Stomach (tissue), 9 donors: Measurements from ENCODE around the gene SERPINA4. TPM values are rescaled to one million over a fixed set of nuclear protein-coding genes. Genes with fewer than 3 reads are reported as not detected.

Experiments
- DNase-seq, 2 donors: peaks; one replicate each; pipeline versions ENCODE4 v3.0.0 to v3.0.0-alpha.2; 2013 to 2019
- H3K27ac ChIP-seq, 5 donors: fragments of 200-600 bp in 4 of 5; sonication (generic) in 4 of 5; one replicate each; pipeline ENCODE4 v1.5.1; 2013 to 2019; ENCODE audit warnings: mild to moderate bottlenecking in 1 of 5, moderate library complexity in 1 of 5
- H3K27me3 ChIP-seq, 3 donors: fragments of 200-600 bp; sonication (generic); one replicate each; pipeline ENCODE4 v1.5.1; 2017 to 2019; ENCODE audit warnings: mixed run types in 1 of 3
- H3K36me3 ChIP-seq, 4 donors: fragments of 200-600 bp; sonication (generic); 1 replicate in 3 of 4; 2 replicates in 1 of 4; pipeline ENCODE4 v1.5.1; 2016 to 2019
- H3K4me1 ChIP-seq, 4 donors: fragments of 200-600 bp; sonication (generic); one replicate each; pipeline ENCODE4 v1.5.1; 2016 to 2019
- H3K4me3 ChIP-seq, 4 donors: fragments of 200-600 bp; sonication (generic) in 3 of 4; one replicate each; pipeline ENCODE4 v1.5.1; 2016 to 2019; ENCODE audit warnings: mild to moderate bottlenecking in 1 of 4
- H3K9me3 ChIP-seq, 4 donors: fragments of 200-600 bp; sonication (generic); one replicate each; pipeline ENCODE4 v1.5.1; 2016 to 2019
- EP300 ChIP-seq: sonication (generic); formaldehyde crosslinking; IDR thresholded peaks from one replicate; pipeline ENCODE4 v1.6.1; 2017; ENCODE audit warnings: antibody characterized with exemption
- POLR2A ChIP-seq, 4 donors: fragments of 450-650 bp; IDR thresholded peaks; one replicate each; pipeline ENCODE4 v1.6.1; 2016; ENCODE audit warnings: antibody characterized with exemption in 4 of 4, control low read depth in 2 of 4, mild to moderate bottlenecking in 1 of 4, moderate library complexity in 1 of 4
- POLR2AphosphoS5 ChIP-seq, 3 donors: sonication (generic); formaldehyde crosslinking; IDR thresholded peaks; one replicate each; pipeline ENCODE4 v1.6.1; 2016; ENCODE audit warnings: antibody characterized with exemption in 3 of 3
- WGBS, 5 donors: extraction: QIAGEN DNeasy Blood & Tissue Kit in 3 of 5; methylation state at CpG; one replicate each; pipeline versions ENCODE4 v1.1.5 to v1.1.7; 2013 to 2018; 5-methylcytosine and 5-hydroxymethylcytosine counted together
- intact Hi-C: fragments of 100-400 bp; cut with DNase I; formaldehyde crosslinking; loops from one replicate; pipeline ENCODE4 v1.15.1; 2023; ENCODE audit warnings: low total_unique reads
- polyA plus RNA-seq, 3 donors: library from polyadenylated mRNA; stranded (reverse); fragments of 200-250 nt; gene quantifications; one replicate each; pipeline ENCODE4 v1.2.3, GENCODE V29; 2013
- total RNA-seq, 5 donors: library from RNA; depleted of rRNA; stranded (reverse); fragments of >200 nt; gene quantifications; one replicate each; pipeline versions ENCODE4 v1.1.0 to v1.2.3, GENCODE V29; 2014 to 2016
- TF ChIP-seq, protein P1 (sequence below), 7 experiments: fragments of 450-650 bp in 4 of 7; fragments of 200-600 bp in 3 of 7; sonication (generic) in 3 of 7; IDR thresholded peaks; one replicate each; pipeline ENCODE4 v1.5.1; 2016 to 2019; ENCODE audit warnings: antibody characterized with exemption in 7 of 7, control low read depth in 2 of 7, mild to moderate bottlenecking in 1 of 7
- donor health status: healthy with polysubstance abuse.
- donor health status: Bipolar disorder and iron deficiency.
- donor health status: healthy.

SERPINA4 gene
- total and polyA plus RNA-seq, 8 donors: 4.7 to 27.5 (median 14.2) TPM; not detected in 2

DNA sequence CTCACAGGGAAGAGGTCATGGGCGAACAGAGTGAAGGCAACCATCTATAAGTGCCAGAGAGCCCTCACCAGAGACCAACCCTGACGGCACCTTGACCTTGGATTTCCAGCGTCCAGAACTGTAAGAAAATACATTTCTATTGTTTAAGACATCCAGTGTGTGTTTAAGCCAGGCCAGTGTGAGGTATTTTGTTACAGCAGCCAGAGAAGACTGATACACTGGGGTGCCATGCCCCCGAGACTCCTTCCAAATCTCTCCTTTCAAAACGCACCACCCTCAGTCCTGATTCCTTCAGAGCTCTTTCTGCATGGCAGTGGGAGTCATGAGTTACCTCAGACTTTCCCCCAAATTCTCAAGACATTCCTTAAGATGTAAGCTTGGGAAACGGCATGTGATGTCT lies 17.5 kb downstream of the SERPINA4 start:
- 81 to 90% (median 87%) methylated on average over 4 to 6 of the region's 6 CpGs for WGBS, 5 donors
- Histone ChIP-seq H3K27me3 (no peaks in the 10 kb centered on the region), H3K4me3 (no peak overlapping the region), H3K4me1 (peaks cover 8 to 21% (median 13%) of the 10 kb centered on the region in 4 donors), H3K9me3 (no peaks in the 10 kb centered on the region), H3K27ac (no peak overlapping the region), H3K36me3 (no peaks in the 10 kb centered on the region)
- TF ChIP-seq EP300 (no peak), POLR2AphosphoS5 (IDR thresholded peaks at IDR 0.05) (no peak), POLR2A (IDR thresholded peaks at IDR 0.05) (no peak)
- TF ChIP-seq, protein P1, sequence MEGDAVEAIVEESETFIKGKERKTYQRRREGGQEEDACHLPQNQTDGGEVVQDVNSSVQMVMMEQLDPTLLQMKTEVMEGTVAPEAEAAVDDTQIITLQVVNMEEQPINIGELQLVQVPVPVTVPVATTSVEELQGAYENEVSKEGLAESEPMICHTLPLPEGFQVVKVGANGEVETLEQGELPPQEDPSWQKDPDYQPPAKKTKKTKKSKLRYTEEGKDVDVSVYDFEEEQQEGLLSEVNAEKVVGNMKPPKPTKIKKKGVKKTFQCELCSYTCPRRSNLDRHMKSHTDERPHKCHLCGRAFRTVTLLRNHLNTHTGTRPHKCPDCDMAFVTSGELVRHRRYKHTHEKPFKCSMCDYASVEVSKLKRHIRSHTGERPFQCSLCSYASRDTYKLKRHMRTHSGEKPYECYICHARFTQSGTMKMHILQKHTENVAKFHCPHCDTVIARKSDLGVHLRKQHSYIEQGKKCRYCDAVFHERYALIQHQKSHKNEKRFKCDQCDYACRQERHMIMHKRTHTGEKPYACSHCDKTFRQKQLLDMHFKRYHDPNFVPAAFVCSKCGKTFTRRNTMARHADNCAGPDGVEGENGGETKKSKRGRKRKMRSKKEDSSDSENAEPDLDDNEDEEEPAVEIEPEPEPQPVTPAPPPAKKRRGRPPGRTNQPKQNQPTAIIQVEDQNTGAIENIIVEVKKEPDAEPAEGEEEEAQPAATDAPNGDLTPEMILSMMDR (IDR thresholded peaks at IDR 0.05): no peak
- no peak for DNase-seq
- intact Hi-C loops: no loop called here

DNA sequence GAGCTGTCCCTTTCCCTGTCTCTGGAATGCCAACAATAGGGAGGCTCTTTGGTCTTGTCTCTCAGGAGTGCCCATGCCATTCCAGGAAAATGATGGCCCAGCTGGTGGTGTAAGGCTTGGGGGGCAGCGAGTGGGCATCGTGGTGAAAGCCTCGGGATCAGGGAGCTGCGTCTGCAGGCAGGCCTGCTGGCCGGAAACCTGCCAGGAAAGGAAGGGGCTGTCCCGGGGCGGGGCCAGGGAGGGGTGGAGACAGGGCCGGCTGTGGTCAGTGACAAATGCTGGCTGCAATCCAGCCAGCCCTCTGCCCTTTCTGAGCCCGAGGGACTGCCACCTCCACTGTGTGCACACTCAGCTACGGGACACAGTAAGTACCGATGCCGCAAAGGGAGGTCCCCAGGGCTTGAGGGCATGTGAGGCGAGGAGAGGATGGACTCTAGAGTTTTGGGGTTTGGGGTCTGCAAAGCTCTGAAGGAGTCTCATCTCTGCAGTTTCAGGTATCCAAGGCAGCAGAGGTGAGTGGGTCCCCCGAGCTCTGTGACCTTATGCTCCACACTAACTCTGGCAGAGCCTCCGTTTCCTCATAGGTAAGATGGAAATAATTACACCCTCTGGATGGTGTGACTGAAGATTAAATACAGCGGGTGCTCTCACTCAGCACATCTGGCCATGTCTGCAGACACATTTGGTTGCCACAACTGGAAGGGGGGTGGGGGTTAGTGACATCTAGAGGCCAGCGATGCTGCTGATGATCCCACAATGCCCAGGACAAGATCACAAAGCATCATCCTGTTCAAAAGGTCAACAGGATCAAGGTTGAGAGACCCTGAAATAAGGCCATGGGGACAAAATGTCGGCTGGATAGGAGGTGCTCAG lies 20.1 kb downstream of the SERPINA4 start, which contains the start of gene SERPINA5:
TSS of gene SERPINA5 (plus strand) at position 300 of the 873 bp plus-strand sequence. CDS start 5,937 bp downstream, outside the sequence.
- Histone ChIP-seq H3K27ac (peak within 1 kb of the TSS; percentile 20 to 64 (median 44)), H3K4me1 (peaks cover 8 to 21% (median 13%) of the 10 kb centered on the region in 4 donors), H3K27me3 (no peaks in the 10 kb centered on the region), H3K36me3 (no peaks in the 10 kb centered on the region), H3K9me3 (no peaks in the 10 kb centered on the region), H3K4me3 (no peak within 1 kb of the TSS)
- DNase-seq: peak; percentile 79 to 88
- WGBS, 5 donors: 25 to 40% (median 31%) methylated on average over 18 of the region's 18 CpGs
- TF ChIP-seq EP300 (no peak), POLR2AphosphoS5 (IDR thresholded peaks at IDR 0.05) (peak in 1 of 3 donors; percentile 5), POLR2A (IDR thresholded peaks at IDR 0.05) (no peak)
- TF ChIP-seq, protein P1 (IDR thresholded peaks at IDR 0.05): no peak
- intact Hi-C loops: no loop called here

DNA sequence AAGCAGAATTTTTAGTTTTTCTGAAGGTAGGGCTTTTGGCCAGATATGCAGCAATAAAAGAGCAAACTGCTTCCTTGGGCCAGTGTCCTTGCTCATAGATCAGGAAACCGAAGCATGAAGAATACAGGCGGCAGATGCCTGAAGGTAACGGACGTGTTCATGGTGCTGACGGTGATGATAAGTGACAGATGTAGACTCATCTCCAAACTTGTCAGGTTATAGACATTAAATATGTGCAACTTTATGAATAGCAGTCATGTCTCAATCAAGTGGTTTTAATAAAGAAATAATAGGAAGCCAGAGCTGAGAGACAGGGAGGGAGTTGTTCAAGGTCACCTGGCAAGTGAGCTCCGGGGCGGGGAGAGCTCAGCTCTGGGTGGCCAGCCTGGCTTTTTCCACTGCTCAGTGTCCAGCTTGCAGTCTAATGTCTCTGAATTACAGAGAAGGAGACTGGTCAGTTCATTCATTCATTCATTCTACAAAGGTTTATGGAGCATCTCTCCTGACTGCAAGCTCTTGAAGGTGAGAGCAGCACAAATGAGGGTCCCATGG lies 21.0 kb downstream of the SERPINA4 start:
- H3K4me1 ChIP-seq: peaks cover 8 to 21% (median 13%) of the 10 kb centered on the region in 4 donors
- no peaks in the 10 kb centered on the region for H3K9me3 ChIP-seq
- H3K27ac ChIP-seq: peak overlapping the region in 4 of 5 donors; percentile 20 to 64 (median 36)
- 68 to 78% (median 74%) methylated on average over 7 of the region's 7 CpGs for WGBS, 5 donors
- intact Hi-C loops: no loop called here
- no peaks in the 10 kb centered on the region for H3K27me3 ChIP-seq
- TF ChIP-seq EP300: no peak
- TF ChIP-seq, protein P1 (IDR thresholded peaks at IDR 0.05): no peak
- TF ChIP-seq POLR2AphosphoS5 (IDR thresholded peaks at IDR 0.05): no peak
- TF ChIP-seq POLR2A (IDR thresholded peaks at IDR 0.05): no peak
- no peaks in the 10 kb centered on the region for H3K36me3 ChIP-seq
- DNase-seq: peak in 1 of 2 donors; percentile 46
- no peak overlapping the region for H3K4me3 ChIP-seq

DNA sequence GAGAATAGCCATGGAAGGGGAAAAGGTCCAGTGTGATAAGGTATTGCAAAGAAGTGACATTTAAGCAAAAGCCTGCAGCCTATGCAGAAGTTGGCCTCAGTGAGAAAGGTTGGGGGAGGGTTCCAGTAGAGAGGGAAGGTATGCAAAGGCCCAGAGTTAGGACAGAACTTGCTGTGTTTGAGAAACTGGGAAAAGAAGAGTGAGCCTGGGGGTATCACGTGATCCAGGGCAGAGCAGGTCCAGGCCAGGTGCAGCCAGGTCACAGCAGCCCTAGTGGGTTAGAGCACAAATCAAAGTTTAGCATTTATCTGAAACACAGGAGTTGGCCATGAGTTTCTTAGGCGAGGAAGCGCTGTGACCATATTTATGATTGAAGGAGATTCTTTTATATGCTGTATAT lies 21.6 kb downstream of the SERPINA4 start:
- Histone ChIP-seq H3K9me3 (no peaks in the 10 kb centered on the region), H3K27me3 (no peaks in the 10 kb centered on the region), H3K4me3 (no peak overlapping the region), H3K4me1 (peaks cover 8 to 21% (median 13%) of the 10 kb centered on the region in 4 donors), H3K27ac (peak overlapping the region in 1 of 5 donors; percentile 64), H3K36me3 (no peaks in the 10 kb centered on the region)
- TF ChIP-seq EP300 (no peak), POLR2AphosphoS5 (IDR thresholded peaks at IDR 0.05) (no peak), POLR2A (IDR thresholded peaks at IDR 0.05) (no peak)
- no peak for DNase-seq
- 71 to 85% (median 81%) methylated on average over 3 of the region's 3 CpGs for WGBS, 5 donors
- intact Hi-C loops: no loop called here
